GM23248 (cell line): Measurements from ENCODE around the gene MRPS22. TPM values are rescaled to one million over a fixed set of nuclear protein-coding genes. Genes with fewer than 3 reads are reported as not detected.
"Not testable (repeated sequence)": the region's sequence is repeated elsewhere in the genome, so short reads cannot be mapped to it uniquely, and the experiment has no call there.

Experiments used
- DNase-seq: peaks from one replicate; pipeline ENCODE4 v3.0.0-alpha.2; 2015
- H2AFZ ChIP-seq: fragments of 200-600 bp; sonication (generic); 2 replicates; pipeline ENCODE4 v1.6.1; 2016; ENCODE audit warnings: antibody characterized with exemption
- H3F3A ChIP-seq: fragments of 200-600 bp; sonication (generic); 2 replicates; pipeline ENCODE4 v1.6.1; 2016; ENCODE audit warnings: mild to moderate bottlenecking, antibody characterized with exemption, mixed run types; ENCODE audit not compliant: insufficient read depth
- H3K27ac ChIP-seq: fragments of 200-600 bp; sonication (generic); 2 replicates; pipeline ENCODE4 v1.5.1; 2016; ENCODE audit warnings: mild to moderate bottlenecking
- H3K27me3 ChIP-seq: fragments of 200-600 bp; sonication (generic); replicated peaks from 2 replicates; pipeline ENCODE4 v1.6.1; 2016; ENCODE audit warnings: mild to moderate bottlenecking; ENCODE audit not compliant: insufficient read depth
- H3K36me3 ChIP-seq: fragments of 200-600 bp; sonication (generic); 2 replicates; pipeline ENCODE4 v1.6.1; 2016; ENCODE audit warnings: low read depth, mild to moderate bottlenecking
- H3K4me1 ChIP-seq: fragments of 200-600 bp; sonication (generic); 2 replicates; pipeline ENCODE4 v1.6.1; 2016; ENCODE audit warnings: mild to moderate bottlenecking; ENCODE audit not compliant: insufficient read depth
- H3K4me2 ChIP-seq: fragments of 200-600 bp; sonication (generic); one replicate; pipeline ENCODE4 v1.6.1; 2016; ENCODE audit warnings: mild to moderate bottlenecking; ENCODE audit not compliant: unreplicated experiment
- H3K4me3 ChIP-seq: fragments of 200-600 bp; sonication (generic); 2 replicates; pipeline ENCODE4 v1.5.1; 2016; ENCODE audit warnings: mild to moderate bottlenecking
- H3K79me2 ChIP-seq: fragments of 200-600 bp; sonication (generic); 2 replicates; pipeline ENCODE4 v1.6.1; 2016; ENCODE audit warnings: mild to moderate bottlenecking; ENCODE audit not compliant: insufficient read depth
- H3K9ac ChIP-seq: fragments of 200-600 bp; sonication (generic); 2 replicates; pipeline ENCODE4 v1.6.1; 2016; ENCODE audit warnings: mild to moderate bottlenecking
- H3K9me2 ChIP-seq: fragments of 200-600 bp; sonication (generic); 2 replicates; pipeline ENCODE4 v1.6.1; 2016; ENCODE audit warnings: mixed run types, mild to moderate bottlenecking, moderate library complexity; ENCODE audit not compliant: insufficient read depth
- H3K9me3 ChIP-seq: fragments of 200-600 bp; sonication (generic); one replicate; pipeline ENCODE4 v1.6.1; 2017; ENCODE audit warnings: low read depth
- H4K20me1 ChIP-seq: fragments of 200-600 bp; sonication (generic); 2 replicates; pipeline ENCODE4 v1.6.0; 2016; ENCODE audit not compliant: insufficient read depth
- EZH2 ChIP-seq: fragments of 200-600 bp; sonication (generic); IDR thresholded peaks from 2 replicates; pipeline ENCODE4 v1.6.1; 2018; ENCODE audit warnings: antibody characterized with exemption, mild to moderate bottlenecking; ENCODE audit not compliant: insufficient read depth, poor library complexity, severe bottlenecking
- EZH2phosphoT487 ChIP-seq: fragments of 200-600 bp; sonication (generic); IDR thresholded peaks from 2 replicates; pipeline ENCODE4 v1.6.1; 2018; ENCODE audit warnings: antibody characterized with exemption, moderate library complexity, mild to moderate bottlenecking, low read depth; ENCODE audit not compliant: insufficient read depth
- WGBS, 2 experiments: methylation state at CpG; one replicate each; pipeline ENCODE4 v1.1.6; 2015 to 2017; ENCODE audit warnings: low lambda C conversion rate in 2 of 2, low coverage in 1 of 2; ENCODE audit errors: missing lambda C conversion rate in 2 of 2; 5-methylcytosine and 5-hydroxymethylcytosine counted together
- in situ Hi-C: fragments of 300-500 bp; cut with MboI; formaldehyde crosslinking; loops from 2 replicates; pipeline ENCODE4 v1.15.0; 2020
- polyA plus RNA-seq: library from polyadenylated mRNA; unstranded; fragments of >200 nt; fragmentation: Nextera tagmentation; extraction: Ambion mirVana; gene quantifications from 2 replicates; pipeline ENCODE4 v1.2.1, GENCODE V29; 2016
- total RNA-seq: library from RNA; depleted of rRNA; stranded (reverse); fragments of >200 nt; shearing (Covaris generic); gene quantifications from 2 replicates; pipeline ENCODE4 v1.2.3, GENCODE V29; 2014

MRPS22 gene
- total and polyA plus RNA-seq, 2 experiments from 2014 or later = 62.5 to 63.2 TPM

- H2AFZ ChIP-seq = peak overlapping the region; percentile 65
- 8 to 11% methylated on average over 25 of the region's 25 CpGs for WGBS, 2 experiments
- no peak overlapping the region for H3K27ac ChIP-seq
- H3K4me1 ChIP-seq = 0 out of 2 replicates have a peak, but pooled peaks cover 3% of the 10 kb centered on the region
- no peaks in the 10 kb centered on the region; the same call in 1 of the 2 replicates for H3K27me3 ChIP-seq
- no peaks in the 10 kb centered on the region for H3K9me3 ChIP-seq
- H3K4me2 ChIP-seq = peak overlapping the region; percentile 52
- in situ Hi-C loops = loop anchor here (5.0 to 25.0 kb wide), 2 partner anchors 217 to 617 kb away; no protein-coding TSS in a partner anchor
- 0 out of 2 replicates have a peak overlapping the region, but pooled peaks have one; percentile 30 for H3K4me3 ChIP-seq
- peak; percentile 91 for DNase-seq
- no peak overlapping the region for H3K9ac ChIP-seq
- no peaks in the 10 kb centered on the region for H4K20me1 ChIP-seq
- H3F3A ChIP-seq = no peaks in the 10 kb centered on the region
- H3K9me2 ChIP-seq = no peaks in the 10 kb centered on the region
- no peaks in the 10 kb centered on the region for H3K79me2 ChIP-seq
- TF ChIP-seq EZH2phosphoT487 (no peak), EZH2 (no peak)
- H3K36me3 ChIP-seq = no peaks in the 10 kb centered on the region
These were observed 14.4 kb upstream of the MRPS22 start for GRCh38 chr3:139329364-139329850.

- in situ Hi-C loops = loop anchor here (10.0 to 25.0 kb wide), 2 partner anchors 397 to 620 kb away; no protein-coding TSS in a partner anchor
- Histone ChIP-seq H3K9me3 (no peaks in the 10 kb centered on the region), H3K4me3 (no peak overlapping the region), H3K9me2 (no peaks in the 10 kb centered on the region), H3K4me1 (0 out of 2 replicates have a peak, but pooled peaks cover 3% of the 10 kb centered on the region), H3K4me2 (no peak overlapping the region), H4K20me1 (no peaks in the 10 kb centered on the region), H3K27ac (no peak overlapping the region), H2AFZ (no peak overlapping the region), H3K27me3 (no peaks in the 10 kb centered on the region; the same call in 1 of the 2 replicates), H3F3A (no peaks in the 10 kb centered on the region), H3K79me2 (no peaks in the 10 kb centered on the region), H3K36me3 (no peaks in the 10 kb centered on the region), H3K9ac (no peak overlapping the region)
- no peak for DNase-seq
- TF ChIP-seq EZH2phosphoT487 (no peak), EZH2 (no peak)
- 80 to 86% methylated on average over 2 of the region's 2 CpGs for WGBS, 2 experiments
These were observed 11.7 kb upstream of the MRPS22 start for GRCh38 chr3:139332092-139332491.

GRCh38 chr3:139334675-139335074, 9.1 kb upstream of the MRPS22 start:
- H3K9me2 ChIP-seq, H3K9me3 ChIP-seq, DNase-seq, H3K4me2 ChIP-seq, H3K27ac ChIP-seq, H2AFZ ChIP-seq, H3K27me3 ChIP-seq, H3F3A ChIP-seq, H3K9ac ChIP-seq, H3K4me3 ChIP-seq, H4K20me1 ChIP-seq, H3K4me1 ChIP-seq, H3K36me3 ChIP-seq, H3K79me2 ChIP-seq: not testable (repeated sequence)
- in situ Hi-C loops = loop anchor here (10.0 to 25.0 kb wide), 2 partner anchors 400 to 622 kb away; no protein-coding TSS in a partner anchor
- WGBS, 2 experiments = 75 to 91% methylated on average over 1 of the region's 1 CpG

- no peaks in the 10 kb centered on the region for H3K27me3 ChIP-seq
- DNase-seq = no peak
- WGBS, 2 experiments = 97 to 98% methylated on average over 4 of the region's 4 CpGs
- peaks cover 8% of the 10 kb centered on the region for H3K4me1 ChIP-seq
- H3K9me3 ChIP-seq = no peaks in the 10 kb centered on the region
- no peaks in the 10 kb centered on the region for H3K9me2 ChIP-seq
- H3K79me2 ChIP-seq = no peaks in the 10 kb centered on the region
- H3K27ac ChIP-seq = no peak overlapping the region
- H4K20me1 ChIP-seq = no peaks in the 10 kb centered on the region
- in situ Hi-C loops = loop anchor here (10.0 to 25.0 kb wide), 2 partner anchors 404 to 626 kb away; no protein-coding TSS in a partner anchor
- H3K4me2 ChIP-seq = no peak overlapping the region
- no peak overlapping the region for H3K9ac ChIP-seq
- no peaks in the 10 kb centered on the region for H3F3A ChIP-seq
- no peaks in the 10 kb centered on the region for H3K36me3 ChIP-seq
- H2AFZ ChIP-seq = no peak overlapping the region
- H3K4me3 ChIP-seq = no peak overlapping the region
- TF ChIP-seq EZH2 = no peak
- TF ChIP-seq EZH2phosphoT487 = no peak
These were observed 5.4 kb upstream of the MRPS22 start for GRCh38 chr3:139338405-139338804.
